Esophagus squamous epithelium (tissue), 5 donors: Measurements from ENCODE around the gene RET. TPM values are rescaled to one million over a fixed set of nuclear protein-coding genes. Genes with fewer than 3 reads are reported as not detected.
"Not testable (repeated sequence)": the region's sequence is repeated elsewhere in the genome, so short reads cannot be mapped to it uniquely, and the experiment has no call there.

Experiments used
- DNase-seq: peaks from one replicate; lab custom pipeline; 2025; lab: John Stamatoyannopoulos, UW
- H3K27ac ChIP-seq, 4 donors: fragments of 200-600 bp; sonication (generic); one replicate each; pipeline ENCODE4 v1.5.1; 2016 to 2019; ENCODE audit warnings: mild to moderate bottlenecking in 1 of 4
- H3K27me3 ChIP-seq, 4 donors: fragments of 200-600 bp; sonication (generic); 1 replicate in 3 of 4; 2 replicates in 1 of 4; pipeline versions ENCODE4 v1.5.1 to v1.6.0; 2017 to 2021; ENCODE audit warnings: antibody characterized with exemption in 1 of 4
- H3K36me3 ChIP-seq, 3 donors: fragments of 200-600 bp; sonication (generic); one replicate each; pipeline ENCODE4 v1.5.1; 2016 to 2019
- H3K4me1 ChIP-seq, 3 donors: fragments of 200-600 bp; sonication (generic); one replicate each; pipeline ENCODE4 v1.5.1; 2017 to 2019
- H3K4me3 ChIP-seq, 4 donors: fragments of 200-600 bp; sonication (generic); 1 replicate in 3 of 4; 2 replicates in 1 of 4; pipeline ENCODE4 v1.5.1; 2016 to 2019; ENCODE audit warnings: mild to moderate bottlenecking in 2 of 4, moderate library complexity in 1 of 4
- H3K9me3 ChIP-seq, 3 donors: fragments of 200-600 bp; sonication (generic); one replicate each; pipeline ENCODE4 v1.5.1; 2016 to 2019
- POLR2A ChIP-seq, 4 donors: fragments of 450-650 bp; IDR thresholded peaks; one replicate each; pipeline ENCODE4 v1.6.1; 2017; ENCODE audit warnings: antibody characterized with exemption in 4 of 4, mild to moderate bottlenecking in 4 of 4, moderate library complexity in 3 of 4
- WGBS, 2 donors: methylation state at CpG; one replicate each; pipeline ENCODE4 v1.1.5; 2018; 5-methylcytosine and 5-hydroxymethylcytosine counted together
- intact Hi-C: fragments of 100-400 bp; cut with DNase I; formaldehyde crosslinking; loops from one replicate; pipeline ENCODE4 v1.15.0; 2022
- total RNA-seq, 4 donors: library from RNA; depleted of rRNA; stranded (reverse); fragments of >200 nt; gene quantifications; one replicate each; pipeline ENCODE4 v1.1.0, GENCODE V29; 2016
- TF ChIP-seq, protein P1 (sequence below), 6 experiments: fragments of 450-650 bp in 4 of 6; fragments of 200-600 bp in 2 of 6; sonication (generic) in 2 of 6; IDR thresholded peaks; one replicate each; pipeline ENCODE4 v1.5.1; 2016 to 2019; ENCODE audit warnings: antibody characterized with exemption in 6 of 6, mild to moderate bottlenecking in 4 of 6, moderate library complexity in 4 of 6
- donor health status: DM: yes; HTN: yes; CAD: no.

Gene RET
- total RNA-seq, 4 donors from 2014 or later: 0.04 to 0.19 (median 0.11) TPM

DNA sequence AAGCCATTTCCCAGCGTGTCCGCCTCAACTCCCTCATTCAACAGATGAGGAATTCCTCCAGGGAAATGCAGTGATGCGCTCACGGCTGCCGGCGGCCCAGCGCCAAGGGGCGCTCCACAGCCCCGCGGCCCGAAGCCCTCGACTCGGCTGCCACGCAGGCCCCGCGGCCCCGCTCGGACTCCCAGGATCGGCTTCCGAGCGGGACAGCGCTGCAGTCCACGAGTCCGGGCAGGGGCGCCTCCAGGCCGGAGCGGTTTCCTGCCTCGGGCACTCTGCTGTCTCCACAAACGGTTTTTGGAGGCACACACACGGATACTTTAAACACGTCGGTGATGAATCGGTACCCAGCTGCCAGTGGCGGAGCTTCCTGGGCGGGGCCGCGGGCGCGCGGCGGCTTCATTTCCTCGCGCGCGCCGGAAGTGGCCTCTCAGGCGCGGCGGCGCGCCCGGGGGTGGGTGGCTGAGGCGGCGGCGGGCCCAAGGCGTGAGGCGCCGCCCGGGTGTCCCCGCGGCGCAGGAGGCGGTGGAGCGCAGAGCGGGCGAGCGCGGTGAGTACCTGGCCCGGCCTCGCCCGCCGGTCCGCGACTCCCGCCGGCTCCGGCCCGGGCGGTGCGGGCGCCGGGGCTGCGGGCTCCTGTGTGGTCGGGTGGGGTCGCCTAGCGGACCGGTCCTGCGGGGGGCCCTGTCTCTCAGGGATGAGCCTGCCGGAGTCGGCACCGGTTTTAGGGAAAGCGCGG is 61.3 kb downstream of the RET start, which contains the start of gene CSGALNACT2:
Gene CSGALNACT2, plus strand, starts transcription at position 425 of the 736 bp plus-strand sequence. CDS start 16,705 bp downstream, outside the sequence.
- peak within 1 kb of the TSS; percentile 89 to 99 (median 95) for H3K27ac ChIP-seq
- peak; percentile 40 for DNase-seq
- no peaks in the 10 kb centered on the region for H3K9me3 ChIP-seq
- intact Hi-C loops: no loop called here
- H3K36me3 ChIP-seq: no peaks in the 10 kb centered on the region
- no peaks in the 10 kb centered on the region for H3K27me3 ChIP-seq
- TF ChIP-seq, protein P1, sequence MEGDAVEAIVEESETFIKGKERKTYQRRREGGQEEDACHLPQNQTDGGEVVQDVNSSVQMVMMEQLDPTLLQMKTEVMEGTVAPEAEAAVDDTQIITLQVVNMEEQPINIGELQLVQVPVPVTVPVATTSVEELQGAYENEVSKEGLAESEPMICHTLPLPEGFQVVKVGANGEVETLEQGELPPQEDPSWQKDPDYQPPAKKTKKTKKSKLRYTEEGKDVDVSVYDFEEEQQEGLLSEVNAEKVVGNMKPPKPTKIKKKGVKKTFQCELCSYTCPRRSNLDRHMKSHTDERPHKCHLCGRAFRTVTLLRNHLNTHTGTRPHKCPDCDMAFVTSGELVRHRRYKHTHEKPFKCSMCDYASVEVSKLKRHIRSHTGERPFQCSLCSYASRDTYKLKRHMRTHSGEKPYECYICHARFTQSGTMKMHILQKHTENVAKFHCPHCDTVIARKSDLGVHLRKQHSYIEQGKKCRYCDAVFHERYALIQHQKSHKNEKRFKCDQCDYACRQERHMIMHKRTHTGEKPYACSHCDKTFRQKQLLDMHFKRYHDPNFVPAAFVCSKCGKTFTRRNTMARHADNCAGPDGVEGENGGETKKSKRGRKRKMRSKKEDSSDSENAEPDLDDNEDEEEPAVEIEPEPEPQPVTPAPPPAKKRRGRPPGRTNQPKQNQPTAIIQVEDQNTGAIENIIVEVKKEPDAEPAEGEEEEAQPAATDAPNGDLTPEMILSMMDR (IDR thresholded peaks at IDR 0.05): no peak
- TF ChIP-seq POLR2A (IDR thresholded peaks at IDR 0.05): peak in 3 of 4 donors; percentile 51 to 93 (median 88)
- peak within 1 kb of the TSS; percentile 81 to 97 (median 90) for H3K4me3 ChIP-seq
- peaks cover 8 to 56% (median 19%) of the 10 kb centered on the region in 3 donors for H3K4me1 ChIP-seq
- WGBS, 2 donors: 2% methylated on average over 27 of the region's 93 CpGs; no CpG with 5 or more reads in 1 of the 2 donors

DNA sequence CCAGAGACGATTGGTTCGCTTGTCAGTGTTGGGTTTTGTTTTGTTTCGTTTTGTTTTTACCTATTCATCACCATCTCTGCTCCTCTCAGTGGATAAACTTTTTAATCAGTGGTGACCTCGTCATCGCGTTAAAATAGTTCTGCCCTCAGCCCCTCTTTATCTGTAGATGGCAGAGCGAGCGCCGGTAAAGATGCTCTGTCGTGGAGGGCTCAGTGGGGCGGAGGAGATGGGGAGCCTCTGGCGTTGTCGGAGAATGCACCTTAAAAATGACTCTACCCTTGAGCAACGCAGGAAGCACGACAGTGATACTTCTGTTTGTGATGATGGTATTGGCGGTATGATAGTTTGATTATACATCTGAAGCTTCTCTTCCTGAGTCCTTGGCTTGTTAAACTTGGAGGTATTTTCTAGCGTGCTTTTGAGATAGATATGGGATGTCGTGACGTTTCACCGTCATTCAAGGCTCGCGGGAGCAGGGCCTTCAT is 61.9 kb downstream of the RET start:
- no peak for TF ChIP-seq POLR2A (IDR thresholded peaks at IDR 0.05)
- TF ChIP-seq, protein P1 (IDR thresholded peaks at IDR 0.05): no peak
- Histone ChIP-seq H3K4me1 (peaks cover 8 to 56% (median 19%) of the 10 kb centered on the region in 3 donors), H3K4me3 (peak overlapping the region; percentile 81 to 97 (median 90)), H3K27ac (peak overlapping the region; percentile 89 to 99 (median 95)), H3K36me3 (no peaks in the 10 kb centered on the region), H3K9me3 (no peaks in the 10 kb centered on the region), H3K27me3 (no peaks in the 10 kb centered on the region)
- intact Hi-C loops: no loop called here
- WGBS, 2 donors: 0 to 1% methylated on average over 13 to 22 of the region's 22 CpGs
- DNase-seq: no peak

DNA sequence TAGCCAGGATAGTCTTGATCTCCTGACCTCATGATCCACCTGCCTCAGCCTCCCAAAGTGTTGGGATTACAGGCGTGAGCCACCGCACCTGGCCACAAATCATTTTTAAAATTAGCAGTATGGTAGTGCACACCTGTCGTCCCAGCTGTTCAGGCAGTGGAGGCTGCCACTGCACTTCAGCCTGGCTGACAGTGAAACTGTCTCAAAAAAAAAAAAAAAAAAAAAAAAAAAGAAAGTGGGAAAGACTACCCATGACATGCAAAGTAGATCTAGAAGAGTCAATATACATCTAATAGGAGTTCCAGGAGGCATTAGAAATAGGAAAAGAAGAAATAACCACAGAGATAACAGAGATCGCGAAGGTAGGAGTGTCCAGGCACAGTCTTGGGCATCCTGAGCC is 64.6 kb downstream of the RET start:
- Histone ChIP-seq H3K9me3 (no peaks in the 10 kb centered on the region), H3K27ac (no peak overlapping the region), H3K4me3 (no peak overlapping the region), H3K27me3 (no peaks in the 10 kb centered on the region), H3K4me1 (peaks cover 8 to 60% (median 17%) of the 10 kb centered on the region in 3 donors), H3K36me3 (no peaks in the 10 kb centered on the region)
- DNase-seq: no peak
- intact Hi-C loops: no loop called here
- WGBS, 2 donors: 62 to 92% methylated on average over 3 of the region's 5 CpGs
- no peak for TF ChIP-seq POLR2A (IDR thresholded peaks at IDR 0.05)
- TF ChIP-seq, protein P1 (IDR thresholded peaks at IDR 0.05): no peak

DNA sequence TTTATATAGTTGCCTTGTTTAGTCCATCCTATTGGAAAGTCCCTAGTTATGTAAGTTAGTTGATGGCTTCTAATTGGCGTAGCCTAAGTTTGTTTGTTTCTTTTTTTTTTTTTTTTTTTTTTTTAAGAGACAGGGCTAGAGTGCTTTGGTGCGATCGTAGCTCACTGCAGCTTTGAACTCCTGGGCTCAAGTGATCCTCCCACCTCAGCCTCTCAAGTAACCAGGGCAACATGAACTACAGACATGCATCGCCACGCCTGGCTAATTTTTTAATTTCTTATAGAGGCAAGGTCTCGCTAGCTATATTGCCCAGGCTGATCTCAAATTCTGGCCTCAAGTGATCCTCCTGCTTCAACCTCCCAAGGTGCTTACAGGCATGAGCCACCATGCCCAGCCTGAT is 68.4 kb downstream of the RET start:
- no peak overlapping the region for H3K27ac ChIP-seq
- H3K4me1 ChIP-seq: peaks cover 0 to 28% (median 4%) of the 10 kb centered on the region in 3 donors
- DNase-seq: no peak
- no peaks in the 10 kb centered on the region for H3K27me3 ChIP-seq
- no peak overlapping the region for H3K4me3 ChIP-seq
- intact Hi-C loops: no loop called here
- 80 to 82% methylated on average over 6 of the region's 6 CpGs for WGBS, 2 donors
- no peaks in the 10 kb centered on the region for H3K36me3 ChIP-seq
- peaks cover 0 to 7% (median 0%) of the 10 kb centered on the region in 3 donors for H3K9me3 ChIP-seq
- no peak for TF ChIP-seq POLR2A (IDR thresholded peaks at IDR 0.05)
- TF ChIP-seq, protein P1 (IDR thresholded peaks at IDR 0.05): no peak

DNA sequence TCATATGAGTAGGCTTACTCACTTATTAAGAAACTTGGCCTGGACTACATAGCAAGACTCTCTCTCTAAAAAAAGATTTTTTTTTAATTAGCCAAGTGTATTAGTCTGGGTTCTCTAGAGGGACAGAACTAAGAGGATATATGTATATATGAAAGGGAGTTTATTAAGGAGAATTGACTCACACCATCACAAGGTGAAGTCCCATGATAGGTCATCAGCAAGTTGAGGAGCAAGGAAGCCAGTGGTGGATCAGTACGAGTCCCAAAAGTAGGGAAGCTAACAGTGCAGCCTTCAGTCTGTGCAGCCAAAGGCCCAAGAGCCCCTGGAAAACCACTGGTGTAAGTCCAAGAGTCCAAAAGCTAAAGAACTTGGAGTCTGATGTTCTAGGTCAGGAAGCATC is 69.1 kb downstream of the RET start:
- DNase-seq, H3K27me3 ChIP-seq, H3K9me3 ChIP-seq, H3K36me3 ChIP-seq, H3K4me3 ChIP-seq, intact Hi-C loops, H3K27ac ChIP-seq: not testable (repeated sequence)
- H3K4me1 ChIP-seq: peaks cover 0 to 22% (median 1%) of the 10 kb centered on the region in 3 donors
- WGBS, 2 donors: 73 to 100% methylated on average over 1 of the region's 1 CpG
